GM19438 (cell line): ENCODE data around the gene CCDC174.

Experiments used
- ATAC-seq: cut with Tn5 transposase; IDR thresholded peaks from one replicate; pipeline ENCODE4 v1.9.1; 2021; ENCODE audit warnings: low read depth; ENCODE audit not compliant: unreplicated experiment

The CCDC174 gene

DNA sequence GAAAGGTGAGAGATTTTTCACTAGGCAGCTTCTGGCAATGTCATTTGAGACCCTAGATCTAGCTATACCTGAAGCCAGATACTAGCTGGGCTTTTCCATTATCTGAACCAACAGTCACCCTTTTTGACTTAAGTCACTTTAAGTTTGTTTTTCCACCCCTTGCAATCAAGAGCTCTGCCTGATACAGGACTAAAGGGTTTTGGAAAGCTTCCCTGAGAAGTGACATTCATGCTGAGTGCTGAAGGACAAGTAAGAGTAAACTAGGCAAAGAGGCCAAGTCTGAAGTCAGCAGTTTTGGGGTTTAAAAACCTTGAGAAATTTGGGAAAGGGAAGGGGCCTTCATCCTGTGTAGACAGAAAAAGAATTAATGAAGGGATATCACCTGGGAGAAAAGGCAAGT, 27.1 kb upstream of the CCDC174 start:
- no peak for ATAC-seq

DNA sequence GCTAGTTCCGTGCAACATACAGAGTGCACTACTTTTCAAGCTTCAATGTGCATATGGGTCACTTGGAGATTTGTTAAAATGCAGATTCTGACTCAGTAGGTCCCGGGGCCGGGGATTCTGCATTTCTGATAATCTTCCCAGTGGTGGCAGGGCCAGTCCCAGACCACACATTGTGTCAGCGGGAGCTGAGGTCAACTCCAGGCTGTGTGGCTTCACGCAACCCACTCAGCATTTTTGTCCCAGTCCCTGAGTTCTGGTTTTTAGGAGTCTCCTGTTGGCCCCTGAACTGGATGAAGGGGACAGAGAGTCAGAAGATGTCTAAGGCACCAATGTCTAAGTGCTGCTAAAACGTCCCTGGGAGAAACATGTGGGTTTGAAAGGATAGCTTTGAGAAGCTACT, 26.1 kb upstream of the CCDC174 start:
- no peak for ATAC-seq

GRCh38 chr3:14627815-14628214, 23.7 kb upstream of the CCDC174 start:
- no peak for ATAC-seq

DNA sequence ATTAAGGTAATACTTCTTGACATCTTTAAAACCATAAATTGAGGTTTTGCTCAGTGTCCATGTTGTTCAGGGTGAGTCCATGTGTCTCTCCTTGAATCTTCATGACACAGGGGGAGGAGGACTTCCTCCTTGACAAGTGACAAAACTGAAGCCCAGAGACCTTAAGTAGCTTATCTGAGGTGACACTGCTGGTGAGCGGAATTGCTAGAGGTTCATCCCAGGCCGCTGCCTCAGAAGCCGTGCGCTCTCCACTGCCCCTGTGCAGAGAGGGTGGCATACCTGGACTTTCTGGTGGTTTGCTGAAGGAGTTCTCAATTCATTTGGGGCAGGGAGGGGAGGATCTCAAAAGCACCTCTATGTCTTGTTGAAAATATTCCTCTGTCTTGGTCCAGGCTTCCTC, 23.2 kb upstream of the CCDC174 start:
- ATAC-seq = no peak

GRCh38 chr3:14630404-14631100, 21.0 kb upstream of the CCDC174 start:
- ATAC-seq = no peak

DNA sequence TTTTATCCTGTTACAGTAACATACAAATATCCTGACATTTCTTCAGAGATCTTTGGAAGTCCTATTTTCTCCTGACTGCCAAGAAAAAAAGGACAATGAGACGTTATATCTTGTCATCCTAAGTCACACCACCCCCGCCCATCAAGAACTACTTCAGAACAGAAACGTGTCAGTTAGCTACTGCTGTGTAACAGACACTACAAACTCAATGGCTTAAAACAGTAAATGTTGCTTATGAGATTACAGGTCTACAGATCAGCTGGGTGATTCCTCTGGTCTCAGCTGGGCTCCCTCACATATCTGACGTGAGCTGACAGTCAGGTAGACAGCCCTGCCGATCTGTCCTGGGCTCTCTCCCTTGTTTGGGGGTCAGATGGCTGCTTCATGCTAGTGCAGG, 20.5 kb upstream of the CCDC174 start:
- no peak for ATAC-seq

DNA sequence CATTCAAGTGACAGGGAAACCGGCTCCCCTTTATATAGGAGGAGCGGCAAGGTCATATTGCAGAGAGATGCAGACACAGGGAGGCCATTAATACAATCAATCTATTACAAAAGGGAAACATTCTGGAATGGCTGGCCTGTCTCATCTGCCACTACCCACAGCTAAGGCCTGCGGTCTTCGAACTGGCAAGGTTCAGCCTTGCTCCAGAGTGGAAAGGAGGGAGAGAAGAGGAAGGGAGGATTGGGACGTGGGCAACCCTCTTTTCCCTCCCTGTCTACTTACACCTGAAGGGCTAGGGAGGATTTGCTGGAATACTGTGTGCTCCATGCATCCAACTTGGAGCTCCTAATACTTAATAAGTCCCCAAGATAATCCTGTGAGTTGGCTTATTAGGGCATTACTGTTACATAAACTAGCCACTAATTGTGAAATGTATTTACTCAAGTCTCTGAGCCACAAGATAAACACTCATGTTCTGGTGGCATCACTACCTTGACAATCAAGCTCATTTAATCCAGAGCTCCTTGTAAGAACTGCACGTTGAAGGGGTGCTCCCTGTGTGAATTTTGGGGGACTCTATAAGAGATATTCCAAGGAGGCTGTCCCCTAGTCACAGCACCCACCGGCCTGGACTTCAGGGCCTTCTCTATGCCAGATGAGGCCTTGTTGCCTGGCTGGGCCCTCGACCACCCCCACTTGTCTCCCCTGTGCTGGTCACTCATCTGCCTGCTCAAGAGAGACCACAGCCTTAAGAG, 19.7 kb upstream of the CCDC174 start:
- ATAC-seq = no peak

DNA sequence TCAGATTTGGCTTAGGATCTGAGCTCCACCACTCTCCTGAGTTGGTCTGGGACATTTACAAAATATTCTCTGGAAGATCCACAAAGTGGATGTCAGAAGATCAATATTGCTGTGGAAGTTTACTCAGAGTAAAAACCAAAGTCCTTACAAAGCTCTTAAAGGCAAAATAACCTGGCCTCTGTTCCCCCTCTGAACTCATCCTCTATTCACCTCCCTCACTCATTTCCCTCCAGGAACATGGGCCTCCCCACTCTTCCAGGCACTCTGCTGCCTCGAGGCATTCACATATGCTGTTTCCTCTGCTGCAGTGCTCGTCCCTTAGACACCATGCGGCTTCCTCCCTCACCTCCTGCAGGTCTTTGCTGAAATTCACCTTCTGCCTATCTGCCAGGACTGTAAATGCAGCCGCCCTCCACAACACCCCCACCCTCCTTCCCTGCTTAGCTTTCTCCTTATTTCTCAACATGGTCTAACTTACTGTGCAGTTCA, 19.1 kb upstream of the CCDC174 start:
- no peak for ATAC-seq

DNA sequence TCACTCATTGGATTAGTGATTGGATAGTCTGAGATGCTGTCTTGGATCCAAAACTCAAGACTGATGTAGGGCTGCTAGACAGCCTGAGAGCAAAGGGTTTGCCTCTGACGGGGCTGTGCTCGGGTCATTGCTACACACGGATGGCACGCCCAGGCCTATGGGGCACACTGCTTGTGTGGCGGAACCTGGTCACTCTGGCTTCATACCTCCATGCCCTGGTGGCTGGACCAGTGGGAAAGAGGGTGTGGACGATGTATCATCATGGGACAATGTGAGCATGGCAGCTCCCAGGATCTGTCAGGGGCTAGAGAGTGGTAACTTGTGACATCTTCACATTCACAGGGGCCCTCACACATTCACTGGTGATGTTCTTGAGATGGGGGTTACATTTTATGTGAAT, 18.1 kb upstream of the CCDC174 start:
- no peak for ATAC-seq

DNA sequence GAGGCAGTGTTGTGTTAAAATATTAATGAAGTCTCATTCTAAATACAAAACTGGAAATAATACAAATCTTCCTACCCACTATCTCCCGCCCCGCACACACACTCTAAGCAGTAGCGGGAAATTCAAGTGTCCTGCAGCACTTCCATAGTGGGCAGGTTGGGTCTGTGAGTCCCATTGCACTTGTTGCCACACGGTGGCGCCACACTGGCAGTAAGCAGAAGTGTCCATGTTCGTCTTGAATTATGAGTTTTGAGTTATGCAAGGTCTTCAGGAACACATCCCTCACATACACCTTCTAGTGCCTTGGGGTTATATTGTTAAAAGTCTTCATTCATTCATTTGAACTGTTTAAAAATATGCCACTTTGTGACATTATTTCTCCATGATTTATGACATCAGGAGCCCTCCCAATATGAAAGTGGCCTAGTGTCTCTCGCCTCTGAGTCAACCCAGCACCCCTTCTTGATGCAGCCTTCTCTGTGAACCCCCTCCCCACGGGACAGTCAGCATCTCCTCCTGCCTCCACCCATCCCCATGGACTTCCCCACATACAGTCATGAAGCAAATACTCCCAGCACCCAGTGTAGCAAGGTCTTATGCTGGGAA, 17.6 kb upstream of the CCDC174 start:
- no peak for ATAC-seq

DNA sequence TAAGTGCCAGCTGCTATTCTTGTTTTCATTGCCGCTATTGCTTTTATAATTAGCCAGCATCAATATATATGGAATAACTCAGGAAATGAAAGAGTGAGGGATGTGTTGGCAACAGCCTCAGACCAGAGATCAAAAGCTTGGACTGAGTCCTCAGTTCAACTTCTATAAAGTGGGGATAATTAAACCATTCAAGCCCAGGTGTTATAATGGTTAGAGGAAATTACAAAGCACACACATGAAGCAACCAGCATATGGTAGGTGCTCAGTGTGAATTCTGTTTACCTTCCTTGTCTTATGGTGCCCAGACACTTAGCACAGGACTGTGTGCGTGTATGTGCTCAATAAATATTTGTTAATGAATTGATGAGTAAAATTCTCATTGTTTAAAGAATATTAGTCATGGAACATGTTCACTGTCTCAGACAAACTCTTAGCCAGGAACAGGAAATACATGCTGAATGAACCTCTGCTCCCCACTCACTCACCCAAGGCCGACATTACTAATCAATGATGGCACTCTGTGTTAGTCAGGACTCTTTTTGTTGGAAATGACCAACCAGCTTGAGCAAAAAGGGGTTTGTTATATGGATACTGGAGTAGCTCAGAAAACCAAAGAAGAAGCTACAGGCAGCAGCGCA, 16.7 kb upstream of the CCDC174 start:
- no peak for ATAC-seq

- no peak for ATAC-seq
These were observed 15.0 kb upstream of the CCDC174 start for GRCh38 chr3:14636496-14637087.

GRCh38 chr3:14640157-14640562, 11.4 kb upstream of the CCDC174 start:
- no peak for ATAC-seq

DNA sequence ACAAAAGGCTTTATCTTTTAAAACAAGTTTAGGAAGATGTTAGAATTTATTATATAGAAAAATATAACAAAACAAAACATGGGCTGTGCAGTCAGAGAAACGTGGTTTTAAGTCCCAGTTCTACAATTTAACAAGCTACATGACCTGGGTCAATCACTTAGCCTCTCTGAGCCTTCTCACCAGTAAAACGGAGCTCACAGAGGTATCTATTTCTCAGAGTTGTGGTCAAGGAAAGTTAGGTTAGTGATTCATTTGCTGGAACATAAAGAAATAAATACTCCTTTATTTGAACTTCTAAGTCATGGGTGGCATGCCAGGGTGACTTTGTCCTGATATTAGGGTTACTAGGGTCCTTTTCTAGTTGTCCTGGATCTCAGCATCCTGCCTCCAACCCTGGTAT, 10.8 kb upstream of the CCDC174 start:
- ATAC-seq = no peak

DNA sequence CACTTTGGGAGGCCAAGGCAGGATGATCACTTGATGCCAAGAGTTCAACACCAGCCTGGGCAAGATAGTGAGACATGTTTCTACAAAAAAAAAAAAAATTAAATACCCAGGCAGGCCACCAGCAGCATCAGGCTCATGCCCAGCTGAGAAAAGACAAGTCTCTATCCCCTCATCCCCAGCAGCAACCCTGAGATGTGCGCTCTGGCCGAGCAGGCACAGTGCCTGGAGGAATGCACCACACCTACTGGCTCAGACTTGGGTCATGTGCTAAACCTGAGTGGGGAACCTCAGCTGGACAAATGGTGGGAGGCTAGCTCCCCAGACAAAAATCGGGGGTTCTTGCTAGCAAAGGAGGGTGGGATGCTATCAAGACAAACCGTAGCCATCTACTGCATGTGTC, 10.2 kb upstream of the CCDC174 start:
- no peak for ATAC-seq

DNA sequence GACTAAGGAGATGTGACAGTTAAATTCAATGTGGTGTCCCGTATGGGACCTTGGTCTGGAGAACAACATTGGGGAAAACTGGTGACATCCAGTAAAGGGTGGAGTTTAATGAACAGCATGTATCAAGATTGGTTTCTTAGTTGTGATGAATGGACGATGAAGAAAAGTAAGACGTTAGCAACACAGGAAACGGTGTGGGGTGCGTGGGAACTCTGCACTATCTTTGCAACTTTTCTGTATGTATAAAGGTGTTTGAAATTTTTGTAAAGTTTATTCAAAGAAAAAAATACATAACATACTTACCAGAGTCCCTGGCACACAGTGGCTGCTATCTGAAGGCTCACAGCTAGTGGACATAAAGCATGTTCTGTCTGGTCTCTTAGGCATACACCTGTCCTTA, 6.1 kb upstream of the CCDC174 start:
- ATAC-seq = no peak

GRCh38 chr3:14646131-14646573, 5.4 kb upstream of the CCDC174 start:
- no peak for ATAC-seq

DNA sequence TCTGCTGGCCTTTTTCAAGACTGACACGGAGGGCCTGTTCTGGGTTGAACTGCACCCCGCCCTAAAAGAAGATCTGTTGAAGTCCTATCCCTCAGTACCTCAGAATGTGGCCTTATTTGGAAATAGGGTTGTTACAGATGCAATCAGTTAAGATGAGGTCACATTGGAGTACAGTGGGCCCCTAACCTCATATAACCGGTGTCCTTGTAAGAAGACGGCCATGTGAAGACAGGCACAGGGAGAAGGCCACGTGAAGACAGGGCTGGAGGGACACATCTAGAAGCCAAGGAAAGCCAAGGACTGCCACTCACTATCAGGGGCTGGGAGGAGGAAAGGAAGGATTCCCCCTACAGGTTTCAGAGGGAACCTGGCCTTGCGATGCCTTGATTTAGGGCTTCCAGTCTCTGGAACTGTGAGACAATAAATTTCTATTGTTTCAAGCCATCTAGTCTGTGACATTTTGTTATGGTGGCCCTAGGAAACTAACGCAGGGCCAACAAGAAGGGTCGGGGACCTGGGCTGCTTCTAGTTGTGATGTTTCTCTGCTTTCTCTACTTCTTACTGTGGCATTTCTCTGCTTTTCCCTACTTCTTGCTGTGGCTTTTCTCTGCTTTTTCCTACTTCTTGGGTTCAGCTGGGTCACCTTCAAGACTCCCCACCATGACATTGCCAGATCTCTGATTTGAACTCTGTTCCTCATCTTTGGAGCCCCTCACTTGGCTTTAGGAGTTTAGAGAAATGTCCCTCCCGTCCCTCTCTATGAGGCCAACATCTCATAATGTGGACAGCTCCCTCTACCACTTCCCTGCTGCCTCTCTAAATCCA, 4.8 kb upstream of the CCDC174 start:
- no peak for ATAC-seq

DNA sequence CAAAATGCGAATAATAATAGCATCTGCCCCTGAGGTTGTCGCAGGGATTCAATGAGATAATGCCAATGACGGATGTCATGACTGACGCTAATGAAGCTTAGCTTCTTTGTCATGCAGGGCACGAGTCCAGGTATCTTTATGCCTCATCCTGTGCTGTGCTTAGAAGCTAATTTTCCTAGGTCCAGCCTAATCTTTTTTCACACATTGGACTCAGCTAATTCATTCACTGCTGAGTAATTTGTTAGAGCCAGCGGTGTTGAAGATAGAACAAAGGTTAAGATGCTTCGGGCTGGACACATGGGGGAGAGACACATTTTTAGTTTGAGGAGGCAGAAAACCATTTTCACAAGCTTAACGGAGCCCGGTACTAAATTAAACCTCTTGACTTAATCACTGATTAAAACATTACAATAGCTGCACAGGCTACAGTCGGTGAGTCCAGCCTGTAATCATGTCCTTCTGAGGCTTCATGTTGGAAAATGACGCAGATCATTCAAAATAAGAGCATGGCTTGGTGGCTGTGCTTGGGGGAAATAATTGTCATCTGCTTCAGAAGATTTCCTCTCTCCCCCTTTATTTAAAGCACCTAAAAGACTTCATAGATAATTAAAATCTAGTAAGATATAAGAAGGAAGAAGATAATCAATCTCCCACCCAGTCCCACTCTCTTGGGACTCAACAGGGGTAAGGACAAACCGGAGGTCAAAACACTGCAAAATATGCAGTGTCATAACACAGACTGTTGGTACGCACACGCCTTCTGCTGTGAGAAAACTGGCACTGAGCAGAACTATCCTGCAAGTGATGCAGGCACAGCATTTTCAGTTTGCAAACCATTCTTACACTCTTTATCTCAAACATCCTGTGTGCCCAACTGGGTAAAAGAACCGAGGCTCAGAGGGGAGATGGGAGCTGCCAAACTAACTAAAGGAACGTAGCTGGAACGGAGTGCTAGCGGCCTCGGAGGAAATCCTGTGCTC, 3.3 kb upstream of the CCDC174 start:
- ATAC-seq = no peak
